Measurements from ENCODE around the gene DDRGK1.
"Not testable (repeated sequence)": the region's sequence is repeated elsewhere in the genome, so short reads cannot be mapped to it uniquely, and the experiment has no call there.

The DDRGK1 gene

DNA sequence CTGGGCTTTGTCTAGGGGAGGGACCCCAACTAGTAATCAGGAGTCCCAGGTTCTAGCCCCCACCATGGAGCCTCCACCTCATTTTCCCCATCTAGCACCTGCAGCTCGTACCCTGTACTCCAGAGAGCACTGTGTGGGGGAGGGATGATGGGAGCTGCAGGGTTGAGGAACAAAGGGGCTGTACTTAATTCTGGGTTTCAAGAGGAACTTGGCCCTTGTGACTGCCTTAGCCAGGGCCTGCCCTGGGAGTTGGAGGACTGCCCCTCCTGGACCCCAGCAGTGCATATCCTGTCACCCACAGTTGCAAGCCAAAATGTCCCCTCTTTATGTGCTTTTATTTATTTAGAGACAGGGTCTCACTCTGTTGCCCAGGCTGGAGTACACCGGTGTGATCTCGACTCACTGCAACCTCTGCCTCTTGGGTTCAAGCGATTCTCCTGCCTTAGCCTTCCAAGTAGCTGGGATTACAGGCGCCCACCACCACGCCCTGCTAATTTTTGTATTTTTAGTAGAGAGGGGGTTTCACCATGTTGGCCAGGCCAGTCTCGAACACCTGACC, 11.0 kb upstream of the DDRGK1 start:
- not testable (repeated sequence) for DNase-seq (ENCODE audit: low read depth)

DNA sequence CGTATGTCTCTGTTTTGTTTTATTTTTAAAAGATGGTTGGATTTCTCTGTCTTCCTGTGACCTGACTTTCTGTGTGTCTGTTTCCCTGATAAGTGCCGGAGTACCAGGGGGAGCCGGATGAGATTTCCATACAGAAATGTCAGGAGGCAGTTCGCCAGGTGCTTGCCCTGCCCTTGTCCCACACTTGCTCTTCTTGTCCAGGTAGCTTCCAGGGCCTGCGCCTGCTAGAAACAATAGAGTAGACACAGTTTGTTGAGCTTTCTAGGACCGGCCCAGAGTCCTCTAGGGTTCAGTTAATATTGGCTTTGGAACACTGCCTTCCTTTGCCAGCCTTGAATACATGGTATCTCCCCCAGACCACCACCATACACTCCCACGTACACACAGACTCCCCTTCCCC, 8.7 kb upstream of the DDRGK1 start:
- DNase-seq (ENCODE audit: low read depth) = no peak

DNA sequence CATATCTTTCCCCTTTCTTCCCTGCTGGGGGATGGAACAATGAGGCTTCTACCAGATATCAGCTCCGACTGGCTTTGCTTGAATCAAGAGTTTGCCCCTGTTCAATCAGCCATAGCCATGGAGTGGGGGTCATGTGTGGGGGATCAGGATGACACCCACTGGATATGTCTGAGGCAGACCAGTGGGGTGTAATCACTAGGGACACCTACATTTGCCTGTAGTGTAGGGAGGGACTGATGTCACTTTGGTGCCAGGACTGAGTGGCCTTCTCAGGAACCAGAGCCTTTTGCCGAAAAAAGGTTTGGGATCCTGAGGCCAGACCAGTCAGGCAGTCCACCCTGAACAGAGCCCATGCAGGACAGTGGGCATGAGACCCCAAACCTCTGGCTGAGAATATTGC, 5.9 kb upstream of the DDRGK1 start:
- no peak for DNase-seq (ENCODE audit: low read depth)

DNA sequence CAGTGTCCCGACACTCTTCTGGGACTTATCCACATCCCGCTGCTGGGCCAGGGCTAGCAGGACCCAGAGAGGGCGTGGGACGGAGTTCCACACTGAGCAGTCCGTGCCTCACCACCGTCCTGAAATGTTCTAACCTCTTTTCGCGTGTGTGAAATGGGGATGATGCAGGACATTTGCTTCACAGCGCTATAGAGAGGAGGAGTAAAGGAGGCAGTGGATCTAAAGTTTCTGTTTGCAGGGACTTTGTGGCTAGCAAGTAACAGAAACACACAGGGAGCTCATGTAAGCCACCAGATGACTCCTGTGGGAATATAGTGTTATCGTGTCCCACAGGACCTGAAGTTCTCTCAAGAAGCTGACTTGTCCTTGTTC, 5.5 kb upstream of the DDRGK1 start:
- no peak for DNase-seq (ENCODE audit: low read depth)

DNA sequence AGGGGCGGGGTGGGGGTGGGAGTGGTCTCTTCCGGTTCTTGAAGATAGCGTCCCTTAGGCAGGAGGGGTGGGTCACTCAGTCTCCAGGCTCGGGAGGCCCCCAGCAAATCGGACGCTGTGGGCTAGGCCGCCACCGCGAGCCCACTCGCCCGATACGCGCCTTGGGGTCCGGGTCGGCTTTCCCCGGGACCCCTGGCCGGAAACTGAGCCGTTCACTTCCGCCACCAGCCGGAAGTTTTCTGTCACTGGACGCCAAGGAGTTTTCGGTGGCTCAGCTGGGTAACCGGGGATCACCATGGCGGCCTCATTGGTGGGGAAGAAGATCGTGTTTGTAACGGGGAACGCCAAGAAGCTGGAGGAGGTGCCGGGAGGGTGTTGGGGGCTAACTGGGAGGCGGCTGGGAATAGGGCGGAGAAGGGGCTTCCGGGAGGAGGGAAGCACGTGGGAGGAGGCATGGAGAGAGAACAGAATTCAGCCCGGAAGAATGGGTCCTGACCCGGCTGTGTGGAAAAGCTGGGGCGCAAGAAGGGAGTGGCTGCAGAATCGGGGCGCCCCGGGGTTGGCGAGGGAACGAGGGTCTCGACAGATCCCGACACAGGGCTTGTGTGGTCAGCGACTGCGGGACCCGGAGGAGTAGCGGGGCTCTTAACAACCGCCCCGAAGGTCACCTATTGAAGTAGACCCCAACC, 4.9 kb upstream of the DDRGK1 start, which contains the start of gene ITPA:
Gene ITPA, plus strand, starts transcription at position 242 of the 689 bp plus-strand sequence. Its CDS starts 54 bp downstream, at position 296.
- no peak for DNase-seq (ENCODE audit: low read depth)

DNA sequence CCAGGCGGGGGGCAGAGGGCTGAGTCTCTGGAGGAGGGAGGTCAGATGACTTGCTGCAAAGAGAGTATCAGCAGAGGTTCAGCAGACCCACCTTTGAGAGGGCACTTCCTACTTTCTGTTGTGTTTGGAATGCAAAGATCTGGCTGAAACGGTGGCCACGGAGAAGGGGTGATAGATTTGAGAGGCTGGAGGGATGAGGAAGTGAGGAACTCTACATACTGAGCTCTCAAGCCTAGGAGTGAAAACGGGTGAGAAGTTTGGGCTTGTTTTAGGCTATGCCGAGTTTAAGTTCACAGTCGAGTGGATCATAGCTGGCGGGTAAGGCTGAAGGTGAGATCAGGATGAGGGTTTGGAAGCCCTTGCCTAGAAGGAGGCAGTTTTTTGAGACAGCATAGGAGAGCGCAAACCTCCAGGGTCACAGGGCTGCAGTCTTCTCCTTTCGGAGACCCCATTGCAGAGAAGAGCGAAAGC, 4.3 kb upstream of the DDRGK1 start:
- DNase-seq (ENCODE audit: low read depth) = no peak

DNA sequence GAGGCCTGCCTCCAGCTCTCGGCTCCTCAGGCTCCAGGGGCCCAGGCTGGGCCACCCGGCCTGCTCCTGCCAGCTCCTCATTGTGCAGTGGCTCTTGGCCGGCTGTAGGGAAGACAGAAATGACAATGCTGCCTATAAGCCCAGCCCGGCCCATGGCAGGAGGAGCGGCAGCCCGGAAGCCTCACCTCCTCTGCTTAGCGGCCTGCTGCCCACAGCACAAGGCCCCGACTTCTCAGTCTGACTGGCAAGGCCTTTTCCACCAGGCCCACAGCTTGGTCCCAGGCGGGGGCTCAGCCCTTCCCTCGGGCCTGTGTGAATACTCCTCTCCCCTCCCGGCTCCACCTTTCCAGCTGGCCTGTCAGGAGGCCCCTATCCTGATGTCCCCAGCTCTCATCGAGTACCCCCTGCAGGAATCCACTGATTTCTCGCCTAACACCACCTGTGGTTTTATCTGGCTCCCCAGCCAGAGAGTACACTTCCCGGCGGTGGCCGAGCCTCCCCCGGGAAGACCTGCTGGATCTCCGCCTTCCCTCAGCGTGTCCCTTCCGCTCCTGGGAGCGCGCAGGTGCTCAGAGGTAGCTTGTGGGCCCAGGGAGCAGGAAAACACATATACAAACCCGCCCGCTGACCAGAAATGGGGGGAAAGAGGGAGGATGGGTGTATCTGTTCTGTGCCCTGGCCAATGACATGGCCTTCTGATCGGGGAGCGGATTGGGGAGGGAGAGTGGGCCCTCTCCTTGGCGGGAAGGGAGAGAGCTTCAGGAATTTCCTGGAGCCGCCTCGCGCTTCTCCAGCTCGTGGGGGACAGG, 963 bp downstream of the DDRGK1 start:
- DNase-seq (ENCODE audit: low read depth) = no peak

DNA sequence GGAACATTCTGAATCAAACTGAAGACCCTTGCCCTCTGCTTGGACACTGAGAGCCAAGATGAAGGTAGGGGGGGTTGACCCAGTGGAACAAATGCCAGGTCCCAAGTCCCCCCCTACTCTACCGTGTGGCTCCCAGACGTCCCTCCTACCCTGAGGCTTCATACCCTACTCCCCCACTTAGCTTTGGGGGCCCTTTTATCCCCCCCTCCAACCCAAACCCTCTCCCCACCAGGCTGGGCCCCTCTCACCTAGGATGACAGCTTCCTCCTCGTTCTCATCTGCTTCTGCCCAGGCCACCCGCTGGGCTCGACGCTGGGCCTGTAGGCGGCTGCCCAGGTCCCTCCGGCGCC, 1.5 kb downstream of the DDRGK1 start:
- DNase-seq (ENCODE audit: low read depth) = no peak

DNA sequence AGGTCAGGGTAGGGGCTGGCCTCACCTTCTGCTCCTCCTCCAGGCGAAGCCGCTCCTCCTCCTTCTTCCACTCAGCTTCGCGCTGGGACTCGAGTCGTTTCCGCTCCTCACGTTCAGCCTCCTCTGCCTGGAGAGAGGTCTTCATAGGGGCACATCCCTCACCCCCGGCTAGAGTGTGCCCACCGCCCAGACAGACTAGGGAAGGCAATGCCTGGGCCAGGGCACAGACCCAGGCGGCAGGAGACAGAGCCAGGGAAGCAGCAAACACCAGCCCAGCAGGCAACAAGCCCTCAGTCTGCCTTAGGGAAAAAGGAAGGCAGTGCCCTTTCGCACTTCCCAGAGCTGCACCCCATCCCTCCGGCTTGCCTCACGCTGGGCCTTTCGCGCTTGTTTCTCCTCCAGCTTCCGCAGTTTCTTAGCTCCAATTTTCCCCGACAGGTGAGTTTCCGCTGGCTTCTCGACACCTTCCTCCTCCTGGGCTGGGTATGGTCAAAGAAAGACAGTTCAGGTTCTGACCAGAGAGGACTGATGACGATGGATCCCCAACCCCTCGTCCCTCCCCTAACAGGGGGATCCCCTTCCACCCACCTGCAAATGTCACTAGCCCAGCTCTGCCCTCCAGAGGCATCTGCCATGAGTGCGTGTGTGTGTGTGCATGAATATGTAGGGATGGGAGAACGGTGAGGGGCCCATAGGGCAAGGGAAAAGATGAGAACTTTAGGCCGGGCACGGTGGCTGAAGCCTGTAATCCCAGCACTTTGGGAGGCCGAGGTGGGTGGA, 4.3 kb downstream of the DDRGK1 start:
- DNase-seq (ENCODE audit: low read depth) = no peak

DNA sequence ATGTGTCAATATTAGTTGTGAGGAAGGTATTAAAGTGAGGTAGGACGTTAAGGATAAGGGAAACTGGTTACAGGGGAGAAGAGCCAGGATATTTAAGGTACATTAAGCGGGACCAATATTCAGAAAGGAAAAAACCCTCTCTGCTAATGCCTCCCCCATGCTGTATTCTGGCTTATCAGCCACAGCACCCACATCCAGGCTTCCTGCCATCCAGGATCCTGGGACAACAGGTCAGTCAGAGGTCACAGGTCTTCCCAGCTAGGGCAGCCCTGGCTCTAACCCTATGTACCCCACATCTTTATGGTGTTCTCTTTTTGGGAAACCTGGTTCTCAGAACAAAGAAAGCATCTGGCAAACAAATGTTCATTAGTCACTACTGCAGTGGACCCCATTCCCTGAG, 5.3 kb downstream of the DDRGK1 start:
- no peak for DNase-seq (ENCODE audit: low read depth)

DNA sequence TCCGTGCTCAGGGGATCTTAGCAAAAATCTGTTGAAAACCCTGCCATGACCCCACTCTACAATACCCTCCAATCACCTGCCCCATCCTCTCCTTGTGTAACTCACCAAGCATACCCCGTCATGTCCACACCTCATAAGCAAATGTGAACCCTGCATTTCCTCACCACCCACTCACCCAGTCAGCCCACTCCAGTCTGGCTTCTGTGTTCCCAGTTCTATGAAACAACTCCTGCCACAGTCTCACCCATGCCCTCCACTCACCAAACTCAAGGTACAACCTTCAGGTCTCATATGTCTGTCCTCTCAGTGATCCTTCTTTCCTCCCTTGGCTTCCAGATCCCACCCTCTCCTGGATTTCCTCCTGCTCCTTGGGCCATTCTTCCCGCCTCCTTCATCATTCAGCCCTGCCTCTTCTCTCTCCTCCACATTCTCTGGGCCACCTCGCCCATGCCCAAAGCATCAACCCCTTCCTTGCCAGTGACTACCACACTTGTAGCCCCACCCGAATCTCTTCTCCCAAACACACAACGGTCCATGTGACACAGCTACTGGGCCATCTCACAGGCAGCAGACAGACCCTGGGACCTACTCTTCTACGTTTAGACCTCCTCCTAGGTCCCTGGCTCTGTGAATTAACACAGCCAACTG, 8.8 kb downstream of the DDRGK1 start:
- no peak for DNase-seq (ENCODE audit: low read depth)

DNA sequence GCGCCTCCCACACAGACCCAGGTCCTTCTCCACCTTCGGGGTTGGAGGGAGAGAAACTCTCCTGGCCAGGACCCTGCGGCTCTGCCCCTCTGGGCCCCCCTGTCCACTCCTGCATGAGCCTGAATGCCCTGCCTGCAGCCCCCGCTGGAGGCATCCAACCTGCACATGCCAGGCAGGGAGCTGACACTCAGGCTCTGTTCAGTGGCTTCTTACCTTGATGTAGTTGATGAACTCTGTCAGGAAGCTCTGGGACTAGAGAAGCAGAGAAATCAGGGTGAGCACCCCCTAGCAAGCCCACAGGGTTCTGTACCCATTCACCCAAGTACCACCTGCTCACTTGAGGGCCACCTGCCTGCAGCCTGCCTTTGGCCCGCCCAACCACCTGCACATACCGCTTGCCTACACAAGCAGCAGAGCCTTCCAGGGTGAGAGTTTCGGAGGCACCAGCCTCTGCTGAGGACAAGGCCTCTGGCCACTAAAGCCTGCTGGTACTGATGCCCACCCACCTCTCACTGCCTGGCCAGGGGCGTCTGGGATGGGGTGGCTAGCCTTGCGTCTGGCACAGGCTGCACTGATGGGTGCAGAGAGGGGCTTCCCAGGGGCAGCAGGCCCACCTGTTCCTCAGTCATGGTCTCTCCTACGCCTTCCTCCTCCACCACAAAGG, 9.7 kb downstream of the DDRGK1 start:
- no peak for DNase-seq (ENCODE audit: low read depth)

DNA sequence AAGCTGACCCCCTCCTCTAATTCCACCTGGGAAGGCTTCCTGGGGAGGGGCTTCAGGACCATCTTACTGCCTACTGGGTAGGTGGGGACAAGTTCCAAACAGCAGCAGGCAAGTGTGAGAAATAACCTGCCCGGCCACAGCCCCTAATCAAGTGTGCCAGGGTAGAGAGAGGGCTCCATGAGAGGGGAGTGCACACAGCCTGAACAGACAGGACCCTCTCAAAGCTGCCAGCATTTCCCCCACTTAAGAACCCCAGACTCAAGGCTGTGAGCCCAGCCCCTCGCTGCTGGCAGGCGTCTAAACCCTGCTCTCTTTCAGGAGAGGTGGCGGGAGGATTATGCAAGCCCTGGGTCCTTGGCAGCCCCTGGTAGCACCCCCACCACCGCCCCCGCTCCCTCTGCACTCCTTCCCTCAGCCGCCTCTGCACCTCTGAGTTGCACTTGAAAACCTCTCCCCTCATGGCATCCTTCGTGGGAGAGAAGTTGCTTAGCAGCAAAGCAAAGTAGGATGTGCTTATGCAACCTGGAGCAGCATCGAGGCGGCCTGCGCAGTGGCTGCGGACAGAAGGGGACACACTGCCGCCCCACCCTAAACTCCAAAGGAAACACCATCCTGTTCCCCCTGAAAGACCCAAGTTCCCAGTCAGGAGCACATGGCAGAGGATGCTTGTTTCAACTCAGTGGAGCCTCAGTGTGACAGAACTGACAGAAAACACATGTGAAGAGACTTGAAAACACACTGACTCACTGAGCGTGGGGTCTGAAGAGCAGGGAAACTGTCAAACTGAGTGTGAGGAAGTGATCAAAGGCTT, 10.5 kb downstream of the DDRGK1 start:
- DNase-seq (ENCODE audit: low read depth) = no peak

DNA sequence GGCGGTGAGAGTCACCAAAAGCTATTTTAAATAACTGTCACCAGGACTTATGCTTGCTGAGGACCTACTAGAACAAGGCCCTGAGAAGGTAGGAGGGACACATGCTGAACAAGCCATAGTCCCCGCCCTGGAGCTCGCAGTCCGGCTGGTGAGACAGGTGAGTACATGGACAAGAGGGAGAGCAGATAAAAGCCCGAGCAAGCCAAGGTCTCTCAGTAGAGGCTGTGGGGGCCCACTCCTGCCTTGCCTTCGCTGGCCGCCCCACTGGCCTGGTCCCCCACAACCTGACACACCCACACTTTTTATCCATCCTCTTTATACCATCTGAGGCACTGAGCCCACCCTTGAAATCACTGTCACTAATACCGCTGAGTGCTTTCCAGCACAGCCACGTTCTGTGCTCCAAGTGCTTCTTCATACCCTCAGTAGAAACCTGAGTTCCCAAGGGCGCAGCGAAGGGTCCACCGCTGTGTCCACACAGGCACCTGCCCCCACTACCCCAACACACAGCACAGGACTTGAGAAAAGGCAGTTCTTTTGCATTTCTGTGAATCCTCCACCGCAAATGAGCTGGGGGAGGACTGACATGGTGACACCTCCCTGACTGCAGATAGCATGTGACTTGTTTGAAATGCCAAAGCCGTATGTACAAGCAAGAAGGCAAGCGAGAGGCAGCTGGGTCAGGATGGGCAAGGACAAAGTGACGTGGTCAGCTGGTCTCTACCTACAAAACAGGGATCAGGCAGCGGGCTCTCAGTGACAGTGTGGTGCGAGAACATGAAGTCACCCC, 12.1 kb downstream of the DDRGK1 start:
- DNase-seq (ENCODE audit: low read depth) = no peak

DNA sequence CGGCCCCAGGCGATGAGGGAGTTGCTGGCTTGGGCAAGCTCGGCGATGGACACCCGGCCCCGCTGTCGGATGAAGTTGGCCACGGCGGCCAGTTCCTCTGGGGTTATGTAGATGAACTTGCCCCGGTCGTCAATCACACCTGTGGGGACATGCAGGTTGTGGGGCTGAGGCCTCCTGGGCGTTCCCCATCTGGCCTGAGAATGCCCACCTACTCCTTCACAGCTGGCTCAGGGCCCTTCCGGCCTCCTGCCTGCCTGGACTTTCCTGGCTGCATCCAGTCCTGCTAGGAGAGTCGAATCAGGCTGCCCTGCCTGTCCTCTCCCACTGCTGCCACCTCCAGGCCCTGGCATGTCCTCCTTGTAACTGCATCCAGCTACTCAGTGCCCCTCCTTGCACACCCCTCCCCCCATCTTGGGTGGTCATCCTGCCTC, 13.8 kb downstream of the DDRGK1 start:
- no peak for DNase-seq (ENCODE audit: low read depth)

DNA sequence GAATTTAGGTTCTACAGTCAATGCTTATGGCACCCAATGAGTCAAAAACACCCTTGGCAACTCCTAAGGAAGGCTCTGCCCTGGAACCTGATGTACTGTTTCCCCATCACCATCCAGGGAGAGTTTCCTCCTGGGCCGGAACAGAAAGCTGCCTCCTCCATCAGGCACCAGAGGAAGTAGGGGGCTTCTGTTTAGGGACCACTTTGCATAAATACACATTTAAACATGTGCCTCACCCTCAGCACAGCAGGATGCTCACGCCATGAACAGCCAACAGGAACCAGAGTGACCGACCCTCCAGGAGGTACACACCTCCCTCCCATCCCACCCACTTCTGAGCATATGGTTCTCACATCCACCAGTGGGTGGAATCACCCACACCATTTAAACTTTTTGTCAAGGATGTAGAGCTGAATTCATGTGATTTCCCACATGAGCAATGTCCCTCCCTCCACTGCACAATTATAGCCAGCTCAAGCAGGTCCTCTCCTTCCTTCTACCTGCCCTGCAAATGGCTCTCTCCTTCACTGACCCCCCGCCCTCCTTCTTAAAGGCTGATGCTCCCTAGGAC, 14.8 kb downstream of the DDRGK1 start:
- no peak for DNase-seq (ENCODE audit: low read depth)

DNA sequence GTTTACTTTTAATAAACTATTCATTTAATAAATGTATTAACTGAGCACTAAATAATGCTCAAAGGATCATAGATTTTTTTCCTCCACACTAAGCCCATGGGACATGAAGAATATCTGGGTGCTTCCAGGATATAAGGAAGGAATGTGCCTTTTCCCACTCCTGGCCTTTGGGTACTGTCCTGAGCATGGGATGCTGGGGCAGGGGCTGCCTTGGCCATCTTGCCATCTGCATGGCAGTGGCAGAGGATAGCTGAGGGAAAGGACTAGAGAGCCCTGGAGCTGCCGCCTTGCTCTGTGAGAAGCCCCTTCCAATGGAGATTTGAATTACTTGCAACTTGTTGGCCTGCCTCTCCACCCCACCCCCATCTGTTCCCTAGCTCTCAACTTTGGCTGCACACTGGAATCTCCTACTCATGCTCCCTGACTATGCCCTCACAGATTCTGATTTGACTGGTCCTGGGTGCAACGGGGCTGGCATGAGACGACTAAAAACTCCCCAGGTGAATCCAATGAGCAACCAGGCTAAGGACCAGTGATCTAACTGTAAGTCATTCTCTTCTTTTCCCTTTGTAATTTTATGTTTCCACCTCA, 15.6 kb downstream of the DDRGK1 start:
- no peak for DNase-seq (ENCODE audit: low read depth)

DNA sequence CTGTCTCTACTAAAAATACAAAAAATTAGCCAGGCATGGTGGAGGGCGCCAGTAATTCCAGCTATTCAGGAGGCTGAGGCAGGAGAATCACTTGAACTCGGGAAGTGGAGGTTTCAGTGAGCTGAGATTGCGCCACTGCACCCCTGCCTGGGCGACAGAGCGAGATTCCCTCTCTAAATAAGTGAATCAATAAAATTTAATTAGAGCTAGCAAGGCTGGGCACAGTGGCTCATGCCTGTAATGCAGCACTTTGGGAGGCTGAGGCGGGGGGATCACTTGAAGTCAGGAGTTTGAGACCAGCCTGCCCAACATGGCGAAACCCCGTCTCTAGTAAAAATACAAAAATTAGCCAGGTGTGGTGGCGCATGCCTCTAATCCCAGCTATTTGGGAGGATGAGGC, 16.6 kb downstream of the DDRGK1 start:
- DNase-seq (ENCODE audit: low read depth) = not testable (repeated sequence)

Measured in HS-5 (cell line).